ENCODE measurements around the gene INPP4A. TPM values are rescaled to one million over a fixed set of nuclear protein-coding genes. Genes with fewer than 3 reads are reported as not detected.

The INPP4A gene
- total RNA-seq, 2 experiments from 2014 or later: 140 to 165 TPM

GRCh38 chr2:98507891-98508708, 63.4 kb downstream of the INPP4A start:
- Mint-ChIP-seq H3K36me3 (ENCODE audit: low read depth) (peaks cover 62% of the 10 kb centered on the region), H3K4me1 (peaks cover 84% of the 10 kb centered on the region), H3K4me3 (no peak overlapping the region)

GRCh38 chr2:98508709-98509066, 64.0 kb downstream of the INPP4A start:
- Mint-ChIP-seq H3K27ac (peak overlapping the region; percentile 76), H3K9me3 (no peaks in the 10 kb centered on the region), H3K4me1 (peaks cover 84% of the 10 kb centered on the region), H3K27me3 (no peaks in the 10 kb centered on the region), H3K4me3 (no peak overlapping the region), H3K36me3 (ENCODE audit: low read depth) (peaks cover 59% of the 10 kb centered on the region)
- ChIA-PET POLR2A (no interaction called here), CTCF (interaction anchor here (1.5 kb wide), 1 partner anchor 44 kb away, joined by 4 read pairs; no protein-coding TSS in a partner anchor)
- DNase-seq: peak; percentile 39

More at GRCh38 chr2:98507891-98508708, 63.4 kb downstream of the INPP4A start:
- H3K9me3 Mint-ChIP-seq: no peaks in the 10 kb centered on the region
- CTCF ChIA-PET: interaction anchor here (1.5 kb wide), 1 partner anchor 43 kb away, joined by 4 read pairs; no protein-coding TSS in a partner anchor
- H3K27me3 Mint-ChIP-seq: no peaks in the 10 kb centered on the region
- POLR2A ChIA-PET: interaction anchor here (0.5 kb wide), 1 partner anchor 447 kb away, joined by 3 read pairs; no protein-coding TSS in a partner anchor
- peak overlapping the region; percentile 76 for H3K27ac Mint-ChIP-seq
- DNase-seq: no peak

- peak overlapping the region; percentile 76 for H3K27ac Mint-ChIP-seq
- DNase-seq: no peak
- ChIA-PET CTCF (no interaction called here), POLR2A (no interaction called here)
- no peaks in the 10 kb centered on the region for H3K9me3 Mint-ChIP-seq
- H3K4me1 Mint-ChIP-seq: peaks cover 84% of the 10 kb centered on the region
- peaks cover 53% of the 10 kb centered on the region for H3K36me3 Mint-ChIP-seq (ENCODE audit: low read depth)
- no peak overlapping the region for H3K4me3 Mint-ChIP-seq
- H3K27me3 Mint-ChIP-seq: no peaks in the 10 kb centered on the region
Measured at GRCh38 chr2:98509542-98510321, 65.1 kb downstream of the INPP4A start.

- H3K27me3 Mint-ChIP-seq: no peaks in the 10 kb centered on the region
- H3K4me1 Mint-ChIP-seq: peaks cover 83% of the 10 kb centered on the region
- peaks cover 53% of the 10 kb centered on the region for H3K36me3 Mint-ChIP-seq (ENCODE audit: low read depth)
- DNase-seq: no peak
- CTCF ChIA-PET: no interaction called here
- peak overlapping the region; percentile 48 for H3K27ac Mint-ChIP-seq
- no peak overlapping the region for H3K4me3 Mint-ChIP-seq
- no peaks in the 10 kb centered on the region for H3K9me3 Mint-ChIP-seq
- POLR2A ChIA-PET: no interaction called here
Measured at GRCh38 chr2:98510322-98510662, 65.6 kb downstream of the INPP4A start.

GRCh38 chr2:98511981-98512380, 67.3 kb downstream of the INPP4A start:
- Mint-ChIP-seq H3K4me3 (no peak overlapping the region), H3K4me1 (peaks cover 84% of the 10 kb centered on the region), H3K27me3 (no peaks in the 10 kb centered on the region), H3K36me3 (ENCODE audit: low read depth) (peaks cover 44% of the 10 kb centered on the region), H3K9me3 (no peaks in the 10 kb centered on the region), H3K27ac (no peak overlapping the region)
- no peak for DNase-seq
- ChIA-PET POLR2A (no interaction called here), CTCF (no interaction called here)

- Mint-ChIP-seq H3K4me1 (peaks cover 84% of the 10 kb centered on the region), H3K9me3 (no peaks in the 10 kb centered on the region), H3K36me3 (ENCODE audit: low read depth) (peaks cover 38% of the 10 kb centered on the region), H3K27ac (no peak overlapping the region), H3K27me3 (no peaks in the 10 kb centered on the region), H3K4me3 (no peak overlapping the region)
- ChIA-PET POLR2A (no interaction called here), CTCF (no interaction called here)
- DNase-seq: no peak
Measured at GRCh38 chr2:98512699-98513098, 68.0 kb downstream of the INPP4A start.

- Mint-ChIP-seq H3K4me3 (no peak overlapping the region), H3K4me1 (peaks cover 84% of the 10 kb centered on the region), H3K27me3 (no peaks in the 10 kb centered on the region), H3K27ac (peak overlapping the region; percentile 66), H3K36me3 (ENCODE audit: low read depth) (peaks cover 31% of the 10 kb centered on the region), H3K9me3 (no peaks in the 10 kb centered on the region)
- ChIA-PET POLR2A (no interaction called here), CTCF (interaction anchor here (0.6 to 1.4 kb wide), 3 partner anchors 19 to 25 kb away, joined by 3 to 4 read pairs (median 3); no protein-coding TSS in a partner anchor)
- no peak for DNase-seq
Measured at GRCh38 chr2:98514096-98514639, 69.5 kb downstream of the INPP4A start.

GRCh38 chr2:98514879-98515249, 70.2 kb downstream of the INPP4A start:
- ChIA-PET CTCF (interaction anchor here (0.6 to 1.4 kb wide), 6 partner anchors 17 to 88 kb away, joined by 3 to 4 read pairs (median 3); no protein-coding TSS in a partner anchor), POLR2A (interaction anchor here (0.5 to 0.7 kb wide), 2 partner anchors 74 to 86 kb away, joined by 3 read pairs; no protein-coding TSS in a partner anchor)
- Mint-ChIP-seq H3K36me3 (ENCODE audit: low read depth) (peaks cover 34% of the 10 kb centered on the region), H3K4me3 (no peak overlapping the region), H3K27ac (peak overlapping the region; percentile 25), H3K9me3 (no peaks in the 10 kb centered on the region), H3K4me1 (peaks cover 79% of the 10 kb centered on the region), H3K27me3 (no peaks in the 10 kb centered on the region)
- no peak for DNase-seq

- no peaks in the 10 kb centered on the region for H3K9me3 Mint-ChIP-seq
- peak; percentile 14 for DNase-seq
- POLR2A ChIA-PET: interaction anchor here (0.5 to 0.7 kb wide), 2 partner anchors 75 to 87 kb away, joined by 3 read pairs; no protein-coding TSS in a partner anchor
- peaks cover 74% of the 10 kb centered on the region for H3K4me1 Mint-ChIP-seq
- CTCF ChIA-PET: interaction anchor here (0.6 to 2.4 kb wide), 10 partner anchors 10 to 100 kb away, joined by 3 to 6 read pairs (median 3); no protein-coding TSS in a partner anchor
- peaks cover 30% of the 10 kb centered on the region for H3K36me3 Mint-ChIP-seq (ENCODE audit: low read depth)
- peak overlapping the region; percentile 25 for H3K27ac Mint-ChIP-seq
- H3K27me3 Mint-ChIP-seq: no peaks in the 10 kb centered on the region
- no peak overlapping the region for H3K4me3 Mint-ChIP-seq
Measured at GRCh38 chr2:98515250-98515991, 70.8 kb downstream of the INPP4A start.

- Mint-ChIP-seq H3K36me3 (ENCODE audit: low read depth) (peaks cover 31% of the 10 kb centered on the region), H3K4me1 (peaks cover 72% of the 10 kb centered on the region), H3K27me3 (no peaks in the 10 kb centered on the region), H3K27ac (peak overlapping the region; percentile 60), H3K9me3 (no peaks in the 10 kb centered on the region), H3K4me3 (no peak overlapping the region)
- ChIA-PET CTCF (interaction anchor here (1.2 to 2.4 kb wide), 2 partner anchors 11 to 28 kb away, joined by 3 to 6 read pairs; no protein-coding TSS in a partner anchor), POLR2A (no interaction called here)
- DNase-seq: no peak
Measured at GRCh38 chr2:98516571-98516970, 71.9 kb downstream of the INPP4A start.

- peaks cover 66% of the 10 kb centered on the region for H3K4me1 Mint-ChIP-seq
- H3K27me3 Mint-ChIP-seq: no peaks in the 10 kb centered on the region
- H3K36me3 Mint-ChIP-seq (ENCODE audit: low read depth): peaks cover 30% of the 10 kb centered on the region
- ChIA-PET POLR2A (no interaction called here), CTCF (interaction anchor here (1.5 to 2.4 kb wide), 2 partner anchors 15 to 29 kb away, joined by 3 to 6 read pairs; no protein-coding TSS in a partner anchor)
- H3K27ac Mint-ChIP-seq: no peak overlapping the region
- DNase-seq: no peak
- H3K9me3 Mint-ChIP-seq: no peaks in the 10 kb centered on the region
- H3K4me3 Mint-ChIP-seq: no peak overlapping the region
Measured at GRCh38 chr2:98517636-98518035, 73.0 kb downstream of the INPP4A start.

GRCh38 chr2:98518101-98518500, 73.4 kb downstream of the INPP4A start:
- ChIA-PET POLR2A (no interaction called here), CTCF (interaction anchor here (1.5 kb wide), 1 partner anchor 15 kb away, joined by 3 read pairs; no protein-coding TSS in a partner anchor)
- Mint-ChIP-seq H3K36me3 (ENCODE audit: low read depth) (peaks cover 31% of the 10 kb centered on the region), H3K4me1 (peaks cover 62% of the 10 kb centered on the region), H3K4me3 (no peak overlapping the region), H3K9me3 (no peaks in the 10 kb centered on the region), H3K27me3 (no peaks in the 10 kb centered on the region), H3K27ac (no peak overlapping the region)
- DNase-seq: peak; percentile 62
